Spinal cord (tissue), 10 donors: ENCODE results near the gene GNPDA1. TPM values are rescaled to one million over a fixed set of nuclear protein-coding genes. Genes with fewer than 3 reads are reported as not detected.

ENCODE experiments used
- DNase-seq, 6 donors: peaks; one replicate each; pipeline versions ENCODE4 v3.0.0 to v3.0.0-alpha.2; 2013 to 2015; ENCODE audit warnings: low spot score in 6 of 6, low read depth in 4 of 6
- H3K27ac ChIP-seq: one replicate; pipeline ENCODE4 v1.5.1; 2013; ENCODE audit warnings: low read depth, low read length, control low read depth
- H3K27me3 ChIP-seq: one replicate; pipeline ENCODE4 v1.6.1; 2013; ENCODE audit warnings: low read length; ENCODE audit not compliant: control insufficient read depth, insufficient read depth
- H3K36me3 ChIP-seq: one replicate; pipeline ENCODE4 v1.6.1; 2013; ENCODE audit warnings: low read length; ENCODE audit not compliant: control insufficient read depth, insufficient read depth
- H3K4me1 ChIP-seq: one replicate; pipeline ENCODE4 v1.6.1; 2013; ENCODE audit warnings: low read length; ENCODE audit not compliant: control insufficient read depth, insufficient read depth
- H3K4me3 ChIP-seq: one replicate; pipeline ENCODE4 v1.5.1; 2013; ENCODE audit warnings: low read depth, low read length, control low read depth
- H3K9me3 ChIP-seq: one replicate; pipeline ENCODE4 v1.6.1; 2013; ENCODE audit warnings: low read length; ENCODE audit not compliant: control insufficient read depth, insufficient read depth
- WGBS: methylation state at CpG from one replicate; pipeline ENCODE4 v1.1.5; 2013; ENCODE audit warnings: missing lambda C conversion rate; ENCODE audit not compliant: insufficient coverage; 5-methylcytosine and 5-hydroxymethylcytosine counted together
- polyA plus RNA-seq, 2 donors: library from polyadenylated mRNA; unstranded; fragments of 120-200 nt; gene quantifications; one replicate each; pipeline ENCODE4 v1.2.1, GENCODE V29; 2013; ENCODE audit not compliant: insufficient read length in 2 of 2
- total RNA-seq, 2 donors: library from RNA; depleted of rRNA in 1 of 2; stranded (reverse); fragments of 120-200 nt in 1 of 2; fragments of >200 nt in 1 of 2; gene quantifications; one replicate each; pipeline versions ENCODE4 v1.2.3 to v1.2.4, GENCODE V29; 2013 to 2014
- donor health status: healthy.

The GNPDA1 gene
- total and polyA plus RNA-seq, 4 donors: 26.8 to 45.0 (median 37.7) TPM

DNA sequence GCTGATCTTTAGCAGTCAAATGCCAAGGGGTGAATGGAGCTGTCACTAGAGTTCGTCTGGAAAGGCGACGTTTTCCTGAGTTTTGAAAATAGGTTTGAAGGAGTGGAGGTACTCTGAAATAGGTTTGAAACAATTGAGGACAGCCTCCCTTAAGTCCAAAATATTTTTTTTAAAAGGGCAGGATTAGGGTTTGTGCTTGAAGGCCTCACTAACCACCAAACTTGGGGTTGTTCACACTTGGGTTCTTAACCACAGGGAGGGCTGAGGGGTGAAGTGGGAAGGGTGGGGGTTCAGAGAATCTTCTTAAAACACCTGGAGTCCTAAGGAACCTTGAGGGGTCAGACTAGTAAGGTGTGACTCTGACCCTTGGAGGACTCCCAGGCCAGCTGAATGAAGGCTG is 51.4 kb downstream of the GNPDA1 start:
- no peak overlapping the region for H3K27ac ChIP-seq
- H3K4me1 ChIP-seq: peaks cover 16% of the 10 kb centered on the region
- H3K4me3 ChIP-seq: no peak overlapping the region
- H3K36me3 ChIP-seq: no peaks in the 10 kb centered on the region
- WGBS: no CpG with 5 or more reads among the region's 3 CpGs
- DNase-seq: no peak
- no peaks in the 10 kb centered on the region for H3K9me3 ChIP-seq
- no peaks in the 10 kb centered on the region for H3K27me3 ChIP-seq

DNA sequence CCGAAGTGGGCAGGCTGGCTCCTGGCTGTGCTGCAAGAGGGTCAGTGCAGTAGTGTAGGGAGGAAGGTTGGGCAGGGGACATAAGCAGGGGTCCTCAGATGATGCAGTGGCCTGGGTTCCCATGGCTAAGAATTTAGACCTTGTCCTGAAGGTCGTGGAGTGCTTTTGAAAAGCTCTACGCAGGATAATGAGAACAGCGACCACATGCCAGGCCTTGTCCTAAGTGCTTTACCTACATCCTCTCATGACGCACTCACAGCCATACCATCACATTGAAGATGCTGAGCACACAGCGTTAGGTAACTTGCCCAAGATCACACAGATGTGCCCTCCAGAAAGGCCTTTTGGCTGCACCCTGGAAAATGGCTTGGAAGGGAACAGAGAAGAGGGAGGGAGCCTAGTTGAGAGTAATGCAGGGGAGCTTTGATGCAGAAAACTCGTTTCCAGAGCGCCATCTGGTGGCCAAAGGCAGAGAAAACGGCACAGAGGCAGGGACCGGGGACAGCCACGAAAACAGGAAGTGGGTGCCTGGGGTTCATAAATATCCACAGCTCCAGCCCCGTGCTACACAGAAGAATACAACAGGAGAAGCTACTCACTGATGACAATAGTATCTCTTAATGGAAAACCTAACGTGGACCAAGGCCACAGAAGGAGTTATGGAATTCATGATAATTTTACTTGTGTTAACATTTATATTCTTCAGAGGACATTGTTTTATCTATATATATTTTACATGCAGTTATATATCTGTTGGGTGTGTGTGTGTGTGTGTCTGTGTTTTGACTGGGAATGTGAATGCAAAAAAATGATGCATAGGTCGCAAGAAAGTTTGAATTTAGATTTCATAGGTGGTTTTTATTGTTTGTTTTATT is 52.1 kb downstream of the GNPDA1 start:
- 30% methylated on average over 11 of the region's 14 CpGs for WGBS
- no peak overlapping the region for H3K27ac ChIP-seq
- H3K36me3 ChIP-seq: peaks cover 3% of the 10 kb centered on the region
- DNase-seq: peak; percentile 83 to 98 (median 92)
- no peaks in the 10 kb centered on the region for H3K27me3 ChIP-seq
- H3K4me3 ChIP-seq: no peak overlapping the region
- H3K4me1 ChIP-seq: peaks cover 16% of the 10 kb centered on the region
- H3K9me3 ChIP-seq: no peaks in the 10 kb centered on the region

DNA sequence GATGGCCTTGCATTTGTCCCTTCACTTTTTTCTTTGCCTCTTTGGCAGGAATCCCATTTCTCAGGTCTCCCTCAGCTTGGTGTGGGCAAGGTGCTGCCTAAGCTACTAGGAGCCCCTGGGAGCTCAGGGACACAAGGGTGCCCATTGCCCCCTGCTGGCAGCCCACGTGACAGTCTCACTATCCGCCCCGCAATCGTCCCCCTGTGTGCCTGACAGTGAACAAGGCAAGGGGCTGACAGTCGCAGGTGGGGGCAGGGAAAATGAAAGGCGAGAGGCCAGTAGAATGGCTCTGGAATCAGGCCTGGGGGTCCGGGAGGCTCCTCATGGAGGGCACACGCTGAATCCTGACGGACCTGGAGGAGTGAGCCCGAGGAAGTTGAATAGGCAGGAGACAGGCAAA is 52.8 kb downstream of the GNPDA1 start:
- no peaks in the 10 kb centered on the region for H3K27me3 ChIP-seq
- no peak overlapping the region for H3K27ac ChIP-seq
- H3K4me1 ChIP-seq: peaks cover 16% of the 10 kb centered on the region
- no peaks in the 10 kb centered on the region for H3K9me3 ChIP-seq
- H3K4me3 ChIP-seq: no peak overlapping the region
- H3K36me3 ChIP-seq: peaks cover 8% of the 10 kb centered on the region
- WGBS: 40% methylated on average over 10 of the region's 10 CpGs
- peak in 1 of 6 donors; percentile 42 for DNase-seq

DNA sequence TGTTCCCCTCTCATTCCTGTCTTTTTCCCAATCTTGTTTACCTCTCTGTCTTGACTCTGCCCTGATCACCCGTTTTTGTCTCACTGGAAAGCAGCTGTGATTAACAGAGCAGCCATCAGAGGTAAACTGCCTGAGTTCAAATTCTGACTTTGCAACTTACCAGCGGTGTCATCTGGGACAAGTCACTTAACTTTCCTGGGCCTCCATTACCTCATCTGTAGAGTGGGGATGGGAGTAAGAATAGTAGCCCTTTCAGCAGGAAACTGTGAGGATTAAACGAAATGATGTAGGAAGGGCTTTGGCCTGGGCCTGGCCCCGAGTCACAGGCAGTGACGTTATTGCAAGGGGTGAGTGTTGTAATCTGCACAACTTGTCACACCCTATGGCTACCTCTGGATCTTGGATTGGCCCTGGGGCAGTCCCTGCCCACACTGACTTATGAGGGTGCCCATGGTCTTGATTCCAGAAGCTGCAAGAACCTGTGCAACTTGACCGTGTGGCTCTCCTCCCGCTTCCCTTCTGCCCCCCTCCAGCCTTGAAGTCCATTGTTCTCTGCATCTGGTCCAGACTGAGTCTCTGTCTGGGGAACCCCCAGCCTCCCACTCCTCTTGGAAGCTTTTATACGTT is 54.2 kb downstream of the GNPDA1 start:
- DNase-seq: no peak
- Histone ChIP-seq H3K36me3 (peaks cover 11% of the 10 kb centered on the region), H3K4me1 (peaks cover 16% of the 10 kb centered on the region), H3K27ac (peak overlapping the region; percentile 4), H3K9me3 (no peaks in the 10 kb centered on the region), H3K4me3 (no peak overlapping the region), H3K27me3 (no peaks in the 10 kb centered on the region)
- WGBS: 64% methylated on average over 8 of the region's 8 CpGs

DNA sequence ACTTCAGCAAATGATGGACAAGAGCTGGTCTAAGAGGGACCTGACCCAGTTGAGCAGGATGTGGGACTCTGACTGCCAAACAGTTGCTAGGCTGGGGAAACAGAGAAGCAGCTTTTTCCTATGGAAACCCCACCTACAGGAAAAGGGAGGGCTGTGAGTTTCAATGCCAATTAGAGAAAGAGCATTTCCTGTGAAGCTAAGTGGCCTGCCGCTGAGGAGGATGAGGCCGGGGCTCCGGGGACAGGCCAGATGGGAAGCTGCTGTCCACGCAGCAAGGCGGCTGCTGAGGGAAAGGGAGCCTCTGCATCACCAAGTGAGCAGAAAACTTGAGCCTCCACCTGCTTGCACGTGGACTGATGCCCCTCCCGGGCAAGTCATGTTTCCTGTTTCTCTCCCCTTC is 54.7 kb downstream of the GNPDA1 start, which contains the start of gene PCDH12:
TSS of gene PCDH12 (minus strand) at position 90 of the 400 bp plus-strand sequence. CDS start 351 bp downstream, outside the sequence.
- Histone ChIP-seq H3K4me1 (peaks cover 16% of the 10 kb centered on the region), H3K9me3 (no peaks in the 10 kb centered on the region), H3K4me3 (peak within 1 kb of the TSS; percentile 21), H3K27ac (peak within 1 kb of the TSS; percentile 15), H3K36me3 (peaks cover 11% of the 10 kb centered on the region), H3K27me3 (no peaks in the 10 kb centered on the region)
- peak in 1 of 6 donors; percentile 36 for DNase-seq
- WGBS: 26% methylated on average over 7 of the region's 7 CpGs

DNA sequence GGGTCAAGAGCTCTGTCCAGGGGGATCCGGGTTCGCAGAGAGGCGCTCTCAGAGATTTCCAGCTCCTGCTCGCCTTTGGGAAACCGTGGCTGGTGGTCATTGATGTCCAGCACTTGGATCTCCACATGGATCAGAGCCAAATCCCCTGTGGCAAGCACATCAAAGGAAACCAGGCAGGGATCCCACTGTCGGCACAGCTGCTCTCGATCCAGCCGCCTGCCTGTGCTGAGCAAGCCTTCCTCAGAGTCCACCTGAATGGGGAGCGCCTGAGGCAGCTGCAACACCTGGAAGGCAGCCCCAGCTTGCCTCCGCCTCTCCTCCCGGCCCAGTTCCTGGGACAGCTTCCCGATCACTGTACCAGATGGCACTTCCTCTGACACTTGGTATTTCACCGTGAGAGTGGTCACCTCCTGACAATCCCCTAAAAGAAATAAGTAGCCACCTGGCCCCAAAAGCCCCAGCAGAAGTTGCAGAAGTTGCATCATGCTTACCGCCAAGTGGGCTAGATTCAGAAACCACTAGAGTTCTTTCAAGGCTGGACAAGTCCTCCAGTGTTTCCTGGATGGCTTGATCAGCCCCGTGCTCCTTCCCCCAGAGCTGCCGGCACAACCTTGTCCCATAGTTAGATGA is 55.3 kb downstream of the GNPDA1 start:
- WGBS: 72% methylated on average over 15 of the region's 16 CpGs

DNA sequence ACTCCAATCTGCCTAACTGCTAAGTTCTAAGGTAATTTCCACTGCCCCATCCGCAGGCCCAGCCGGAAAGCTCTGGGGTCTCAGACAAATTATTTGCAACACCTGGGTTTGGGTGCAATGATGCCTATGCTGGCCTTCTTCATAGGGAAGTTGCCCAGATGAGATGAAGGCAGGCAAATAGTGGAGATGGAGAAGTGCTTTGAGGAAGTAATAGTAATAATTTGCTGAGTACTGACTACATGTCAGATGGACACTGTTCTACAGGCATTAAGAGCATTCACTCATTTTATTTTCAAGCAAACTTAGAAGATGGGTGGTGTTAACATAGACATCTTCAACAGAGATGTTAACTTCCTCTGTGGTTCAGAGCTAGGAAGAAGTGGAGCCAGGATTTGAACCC is 58.6 kb downstream of the GNPDA1 start:
- H3K9me3 ChIP-seq: no peaks in the 10 kb centered on the region
- H3K36me3 ChIP-seq: peaks cover 11% of the 10 kb centered on the region
- peaks cover 13% of the 10 kb centered on the region for H3K4me1 ChIP-seq
- H3K4me3 ChIP-seq: no peak overlapping the region
- H3K27me3 ChIP-seq: no peaks in the 10 kb centered on the region
- no peak for DNase-seq
- WGBS: 94% methylated on average over 2 of the region's 2 CpGs
- no peak overlapping the region for H3K27ac ChIP-seq

More for the DNA sequence above, 55.3 kb downstream of the GNPDA1 start:
- H3K9me3 ChIP-seq: no peaks in the 10 kb centered on the region
- H3K27ac ChIP-seq: peak overlapping the region; percentile 15
- H3K4me1 ChIP-seq: peaks cover 16% of the 10 kb centered on the region
- H3K4me3 ChIP-seq: peak overlapping the region; percentile 21
- no peaks in the 10 kb centered on the region for H3K27me3 ChIP-seq
- peaks cover 11% of the 10 kb centered on the region for H3K36me3 ChIP-seq
- no peak for DNase-seq

DNA sequence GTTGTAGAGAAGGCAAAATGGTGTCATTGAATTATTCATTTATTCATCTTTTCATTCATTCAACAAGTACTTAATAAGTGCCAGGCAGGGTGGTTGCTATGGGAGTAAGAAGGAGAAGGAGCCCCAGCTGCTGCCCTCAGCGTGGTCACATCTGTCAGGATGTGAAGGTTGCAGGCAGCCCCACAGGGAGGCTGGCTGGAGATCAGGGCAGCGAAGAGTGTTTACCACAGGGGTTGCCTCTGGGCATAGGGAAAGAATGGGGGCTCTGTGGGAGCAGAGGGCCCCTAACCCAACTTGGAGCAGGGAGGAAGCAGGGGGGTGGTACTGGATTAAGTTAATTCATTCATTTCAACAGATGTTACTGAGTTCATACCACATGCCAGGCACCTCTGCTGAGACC is 60.8 kb downstream of the GNPDA1 start:
- Histone ChIP-seq H3K27ac (no peak overlapping the region), H3K36me3 (peaks cover 11% of the 10 kb centered on the region), H3K4me1 (peaks cover 11% of the 10 kb centered on the region), H3K9me3 (no peaks in the 10 kb centered on the region), H3K27me3 (no peaks in the 10 kb centered on the region), H3K4me3 (no peak overlapping the region)
- 65% methylated on average over 2 of the region's 2 CpGs for WGBS
- no peak for DNase-seq

DNA sequence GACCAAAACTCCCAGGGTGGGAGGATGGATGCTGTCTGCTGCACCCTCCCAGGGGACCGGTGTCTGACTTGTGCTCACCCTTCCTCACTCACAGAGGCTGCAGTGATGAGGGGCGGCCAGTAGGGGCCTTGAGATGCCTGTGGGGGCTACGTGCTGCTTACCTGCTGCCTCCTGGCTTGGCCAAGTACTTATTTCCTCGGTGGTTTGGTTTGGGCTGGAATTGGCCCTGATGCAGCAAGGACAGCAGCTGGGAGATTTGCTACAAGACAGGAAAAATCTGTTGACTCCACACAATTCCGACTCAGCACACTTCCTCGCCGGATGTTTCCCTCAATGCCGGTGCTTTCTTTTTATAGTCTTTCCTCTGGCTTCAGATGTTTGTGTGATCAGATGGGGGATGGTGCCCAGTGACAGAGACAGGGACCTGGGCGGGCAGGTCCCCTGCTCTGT is 61.5 kb downstream of the GNPDA1 start:
- Histone ChIP-seq H3K9me3 (no peaks in the 10 kb centered on the region), H3K36me3 (peaks cover 11% of the 10 kb centered on the region), H3K4me3 (no peak overlapping the region), H3K4me1 (peaks cover 13% of the 10 kb centered on the region), H3K27me3 (no peaks in the 10 kb centered on the region), H3K27ac (no peak overlapping the region)
- peak in 1 of 6 donors; percentile 7 for DNase-seq
- WGBS: 11% methylated on average over 3 of the region's 9 CpGs
